Natural killer cell (primary cell): Measurements from ENCODE around the gene WNT4. TPM values are rescaled to one million over a fixed set of nuclear protein-coding genes. Genes with fewer than 3 reads are reported as not detected.

Experiments
- ATAC-seq, 3 donors: fragments of 150-1000 bp in 2 of 3; fragments of 200-7000 bp in 1 of 3; cut with Tn5 transposase; 1 replicate in 1 of 3; 2 replicates in 2 of 3; pipeline ENCODE4 v1.10.0; 2021; ENCODE audit warnings: mild to moderate bottlenecking in 2 of 3, moderate library complexity in 2 of 3
- DNase-seq, 2 donors: peaks; one replicate each; pipeline versions ENCODE4 v3.0.0 to v3.0.0-alpha.2; 2013 to 2021; ENCODE audit warnings: mixed read lengths in 1 of 2
- H3K27ac ChIP-seq: one replicate; pipeline ENCODE4 v1.5.1; 2013; ENCODE audit warnings: mild to moderate bottlenecking, low read length
- H3K27me3 ChIP-seq: one replicate; pipeline ENCODE4 v1.6.1; 2013; ENCODE audit warnings: low read length; ENCODE audit not compliant: control insufficient read depth, insufficient read depth
- H3K36me3 ChIP-seq: one replicate; pipeline ENCODE4 v1.6.1; 2013; ENCODE audit warnings: low read length; ENCODE audit not compliant: control insufficient read depth, insufficient read depth
- H3K4me1 ChIP-seq: one replicate; pipeline ENCODE4 v1.6.1; 2013; ENCODE audit warnings: low read length; ENCODE audit not compliant: control insufficient read depth, insufficient read depth
- H3K4me3 ChIP-seq: one replicate; pipeline ENCODE4 v1.5.1; 2013; ENCODE audit warnings: low read length
- H3K9me3 ChIP-seq: one replicate; pipeline ENCODE4 v1.6.1; 2013; ENCODE audit warnings: low read length; ENCODE audit not compliant: control insufficient read depth, insufficient read depth
- H3K27ac Mint-ChIP-seq, 2 donors: one replicate each; pipeline ENCODE4 v1.8.0; 2022; ENCODE audit warnings: mild to moderate bottlenecking in 2 of 2, mixed read lengths in 2 of 2, moderate library complexity in 1 of 2
- H3K27me3 Mint-ChIP-seq, 2 donors: one replicate each; pipeline ENCODE4 v1.8.0; 2022; ENCODE audit warnings: low read depth in 2 of 2, mixed read lengths in 2 of 2
- H3K36me3 Mint-ChIP-seq: one replicate; pipeline ENCODE4 v1.8.0; 2022; ENCODE audit warnings: mixed read lengths
- H3K4me1 Mint-ChIP-seq, 2 donors: one replicate each; pipeline ENCODE4 v1.8.0; 2022; ENCODE audit warnings: mixed read lengths in 2 of 2
- H3K4me3 Mint-ChIP-seq: one replicate; pipeline ENCODE4 v1.8.0; 2022; ENCODE audit warnings: mild to moderate bottlenecking, moderate library complexity, mixed read lengths
- H3K9me3 Mint-ChIP-seq, 2 donors: one replicate each; pipeline ENCODE4 v1.8.0; 2022; ENCODE audit warnings: mixed read lengths in 2 of 2
- CTCF ChIP-seq: fragments of 200-600 bp; IDR thresholded peaks from one replicate; pipeline ENCODE4 v1.8.0; 2022; ENCODE audit warnings: antibody characterized with exemption
- WGBS: methylation state at CpG from one replicate; pipeline ENCODE4 v1.1.7; 2013; ENCODE audit warnings: missing lambda C conversion rate; ENCODE audit not compliant: insufficient coverage; 5-methylcytosine and 5-hydroxymethylcytosine counted together
- intact Hi-C: fragments of 100-400 bp; cut with micrococcal nuclease; formaldehyde crosslinking; loops from one replicate; pipeline ENCODE4 v1.14.2; 2022
- total RNA-seq, 4 donors: library from RNA; stranded (reverse); fragments of 120-200 nt in 1 of 4; gene quantifications; one replicate each; pipeline versions ENCODE4 v1.2.3 to v1.2.4, GENCODE V29; 2013 to 2022

WNT4 gene
- total RNA-seq, 3 donors from 2014 or later (not counting 1 experiment from before 2014, with no cell fraction given), result not detected

- peak; percentile 28 to 39 (median 38) for ATAC-seq
- H3K27me3 Mint-ChIP-seq, result no peaks in the 10 kb centered on the region
- Histone ChIP-seq H3K27ac (peak overlapping the region; percentile 41), H3K4me1 (peaks cover 44% of the 10 kb centered on the region), H3K9me3 (peaks cover under 1% of the 10 kb centered on the region), H3K36me3 (peaks cover 39% of the 10 kb centered on the region), H3K4me3 (no peak overlapping the region), H3K27me3 (no peaks in the 10 kb centered on the region)
- intact Hi-C loops, result loop anchor here (2.0 kb wide), 1 partner anchor 13 kb away; no protein-coding TSS in a partner anchor
- no peaks in the 10 kb centered on the region for H3K9me3 Mint-ChIP-seq
- H3K36me3 Mint-ChIP-seq, result peaks cover 16% of the 10 kb centered on the region
- no CpG with 5 or more reads among the region's 2 CpGs for WGBS
- peak overlapping the region; percentile 72 for H3K4me3 Mint-ChIP-seq
- DNase-seq, result no peak
- H3K27ac Mint-ChIP-seq, result peak overlapping the region; percentile 51 to 73
- peaks cover 79 to 82% of the 10 kb centered on the region in 2 donors for H3K4me1 Mint-ChIP-seq
- no peak for TF ChIP-seq CTCF
These were observed 67.2 kb downstream of the WNT4 start for GRCh38 chr1:22075718-22076117.

GRCh38 chr1:22074803-22075202, 68.1 kb downstream of the WNT4 start:
- H3K9me3 Mint-ChIP-seq, result no peaks in the 10 kb centered on the region
- H3K27ac Mint-ChIP-seq, result peak overlapping the region; percentile 51 to 73
- peaks cover 31% of the 10 kb centered on the region for H3K36me3 ChIP-seq
- H3K9me3 ChIP-seq, result peaks cover 3% of the 10 kb centered on the region
- WGBS, result no CpG with 5 or more reads among the region's 1 CpG
- no peak for ATAC-seq
- no peak overlapping the region for H3K4me3 ChIP-seq
- intact Hi-C loops, result no loop called here
- no peak for DNase-seq
- H3K27ac ChIP-seq, result peak overlapping the region; percentile 1
- TF ChIP-seq CTCF, result no peak
- H3K36me3 Mint-ChIP-seq, result peaks cover 13% of the 10 kb centered on the region
- H3K27me3 ChIP-seq, result no peaks in the 10 kb centered on the region
- peak overlapping the region; percentile 72 for H3K4me3 Mint-ChIP-seq
- H3K27me3 Mint-ChIP-seq, result no peaks in the 10 kb centered on the region
- H3K4me1 Mint-ChIP-seq, result peaks cover 81% of the 10 kb centered on the region in 2 donors
- peaks cover 49% of the 10 kb centered on the region for H3K4me1 ChIP-seq

- Mint-ChIP-seq H3K27me3 (no peaks in the 10 kb centered on the region), H3K4me1 (peaks cover 75% of the 10 kb centered on the region in 2 donors), H3K36me3 (no peaks in the 10 kb centered on the region), H3K4me3 (peak overlapping the region; percentile 61), H3K9me3 (no peaks in the 10 kb centered on the region), H3K27ac (peak overlapping the region; percentile 57 to 73)
- ATAC-seq (no peak), DNase-seq (no peak)
- peaks cover 3% of the 10 kb centered on the region for H3K9me3 ChIP-seq
- H3K4me3 ChIP-seq, result no peak overlapping the region
- no CpG with 5 or more reads among the region's 2 CpGs for WGBS
- no peak overlapping the region for H3K27ac ChIP-seq
- TF ChIP-seq CTCF, result no peak
- peaks cover 6% of the 10 kb centered on the region for H3K36me3 ChIP-seq
- intact Hi-C loops, result no loop called here
- no peaks in the 10 kb centered on the region for H3K27me3 ChIP-seq
- H3K4me1 ChIP-seq, result peaks cover 69% of the 10 kb centered on the region
These were observed 71.4 kb downstream of the WNT4 start for GRCh38 chr1:22071511-22071910.

Other genes with a start within 250 kb of the WNT4 start
- gene HSPG2, start 205.8 kb downstream of the WNT4 start, total RNA-seq, result under 1 TPM; 0.54 to 0.93 (median 0.90) TPM
- not detected for gene CELA3B, start 166.1 kb downstream of the WNT4 start, total RNA-seq
- gene CELA3A, start 141.4 kb downstream of the WNT4 start, total RNA-seq, result not detected
- 100 to 1,000 TPM; 454 to 470 (median 463) TPM for gene CDC42, start 90.4 kb downstream of the WNT4 start, total RNA-seq